Hematopoietic multipotent progenitor cell treated with erythropoietin and hydrocortisone succinate and interleukin-3 and kit ligand, for 6 days (in vitro differentiated cells): Measurements from ENCODE around the gene RPL13.
A peak's percentile ranks its signal among the peaks of the same experiment; 100 is the strongest.

Source experiments
- DNase-seq: peaks from one replicate; pipeline ENCODE4 v3.0.0-alpha.2; 2015

The RPL13 gene

GRCh38 chr16:89560378-89561141, at the start of gene RPL13:
Gene RPL13 (plus strand): TSS chr16:89560682. CDS start chr16:89560960, 278 bp downstream.
- DNase-seq = peak; percentile 98

- no peak for DNase-seq
These were observed 49.1 kb upstream of the RPL13 start for GRCh38 chr16:89511374-89511773.

DNA sequence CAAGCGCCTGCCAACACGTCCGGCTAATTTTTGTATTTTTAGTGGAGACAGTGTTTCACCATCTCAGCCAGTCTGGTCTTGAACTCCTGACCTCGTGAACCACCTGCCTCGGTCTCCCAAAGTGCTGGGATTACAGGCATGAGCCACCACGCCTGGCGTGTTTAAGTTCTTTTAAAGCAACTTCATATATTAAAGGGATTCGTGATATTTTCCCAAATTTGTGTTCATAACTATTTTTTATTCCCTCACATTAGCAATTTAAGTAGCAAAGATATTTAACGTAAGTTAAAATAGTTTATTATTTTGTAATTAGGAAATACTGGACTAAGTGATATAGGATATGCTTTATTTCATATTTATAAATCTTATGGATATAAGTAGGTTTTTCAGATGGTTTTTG, 48.0 kb upstream of the RPL13 start:
- DNase-seq = no peak

DNA sequence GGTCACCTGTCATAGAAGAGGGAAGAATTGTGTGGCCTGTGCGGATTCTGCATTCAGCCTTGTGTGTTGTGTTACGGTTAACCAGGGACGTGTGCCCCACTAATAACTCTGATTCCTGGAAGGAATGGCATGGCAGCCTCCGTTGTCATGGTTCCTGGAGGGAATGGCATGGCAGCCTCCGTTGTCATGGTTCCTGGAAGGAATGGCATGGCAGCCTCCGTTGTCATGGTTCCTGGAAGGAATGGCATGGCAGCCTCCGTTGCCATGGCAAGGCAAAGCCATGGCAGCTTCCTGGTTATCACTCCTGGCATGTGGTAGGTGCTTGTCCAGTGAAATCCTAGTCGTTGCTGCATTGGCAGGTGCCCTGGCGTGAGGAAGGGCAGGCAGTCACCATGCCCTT, 43.4 kb upstream of the RPL13 start:
- no peak for DNase-seq

DNA sequence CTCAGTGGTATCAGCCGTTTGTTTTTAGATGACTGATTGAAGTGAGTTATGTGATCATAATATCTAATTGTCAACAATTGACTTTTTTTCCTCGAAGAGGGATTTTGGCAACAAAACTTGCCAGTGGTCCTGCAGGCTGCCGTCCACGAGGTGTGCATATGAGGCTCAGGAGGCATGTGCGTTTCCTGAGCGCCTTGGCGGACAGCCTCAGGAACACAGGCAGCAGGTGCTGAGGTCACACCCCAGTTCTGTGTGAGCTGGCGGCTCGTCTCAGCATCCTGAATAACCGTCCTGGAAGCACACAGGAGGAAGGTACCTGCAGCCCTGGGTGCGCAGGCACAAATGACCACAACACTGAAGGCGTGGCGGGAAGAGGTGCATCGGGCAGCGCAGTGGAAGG, 40.6 kb upstream of the RPL13 start:
- DNase-seq = no peak

DNA sequence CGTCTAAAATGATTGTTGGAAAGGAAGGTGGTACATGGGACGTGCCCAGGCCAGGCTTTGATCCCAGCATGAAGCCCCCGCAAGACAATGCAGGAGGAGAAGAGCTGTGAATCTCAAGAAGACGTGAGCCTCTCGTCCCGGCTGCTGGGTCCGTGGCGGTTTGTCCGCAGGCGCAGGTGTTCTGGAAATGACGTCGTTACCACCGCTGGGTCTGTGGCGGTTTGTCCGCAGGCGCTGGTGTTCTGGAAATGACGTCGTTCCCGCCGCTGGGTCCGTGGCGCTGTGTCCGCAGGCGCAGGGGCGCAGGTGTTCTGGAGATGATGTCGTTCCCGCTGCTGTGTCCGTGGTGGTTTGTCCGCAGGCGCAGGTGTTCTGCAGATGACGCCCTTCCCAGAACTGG, 38.2 kb upstream of the RPL13 start:
- no peak for DNase-seq

GRCh38 chr16:89523680-89524344, 36.7 kb upstream of the RPL13 start:
- no peak for DNase-seq

GRCh38 chr16:89525146-89525913, 35.2 kb upstream of the RPL13 start:
- no peak for DNase-seq

DNA sequence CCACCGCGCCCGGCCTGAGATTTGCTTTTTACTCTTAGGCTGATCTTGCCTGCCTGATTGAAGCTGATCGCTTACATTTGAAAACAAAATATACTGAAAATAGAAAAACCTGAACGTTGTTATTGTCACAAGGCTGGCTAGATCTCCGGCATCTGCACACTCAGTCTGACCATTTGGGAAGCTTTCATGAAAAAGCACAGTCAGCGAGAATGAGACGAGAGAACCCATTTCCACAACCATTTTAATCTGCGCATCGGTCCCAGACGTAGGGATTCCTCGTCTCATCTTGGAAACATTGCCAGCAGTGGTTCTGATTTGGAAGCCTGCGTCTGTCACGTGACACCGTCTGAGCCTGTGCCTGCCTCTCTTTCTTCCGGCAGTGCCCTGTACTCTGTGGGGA, 31.4 kb upstream of the RPL13 start:
- DNase-seq = no peak

GRCh38 chr16:89530401-89531381, 29.8 kb upstream of the RPL13 start:
- no peak for DNase-seq

GRCh38 chr16:89531821-89532526, 28.5 kb upstream of the RPL13 start:
- DNase-seq = no peak

GRCh38 chr16:89534252-89534756, 26.2 kb upstream of the RPL13 start:
- peak; percentile 82 for DNase-seq

- DNase-seq = no peak
These were observed 24.1 kb upstream of the RPL13 start for GRCh38 chr16:89536371-89536770.

DNA sequence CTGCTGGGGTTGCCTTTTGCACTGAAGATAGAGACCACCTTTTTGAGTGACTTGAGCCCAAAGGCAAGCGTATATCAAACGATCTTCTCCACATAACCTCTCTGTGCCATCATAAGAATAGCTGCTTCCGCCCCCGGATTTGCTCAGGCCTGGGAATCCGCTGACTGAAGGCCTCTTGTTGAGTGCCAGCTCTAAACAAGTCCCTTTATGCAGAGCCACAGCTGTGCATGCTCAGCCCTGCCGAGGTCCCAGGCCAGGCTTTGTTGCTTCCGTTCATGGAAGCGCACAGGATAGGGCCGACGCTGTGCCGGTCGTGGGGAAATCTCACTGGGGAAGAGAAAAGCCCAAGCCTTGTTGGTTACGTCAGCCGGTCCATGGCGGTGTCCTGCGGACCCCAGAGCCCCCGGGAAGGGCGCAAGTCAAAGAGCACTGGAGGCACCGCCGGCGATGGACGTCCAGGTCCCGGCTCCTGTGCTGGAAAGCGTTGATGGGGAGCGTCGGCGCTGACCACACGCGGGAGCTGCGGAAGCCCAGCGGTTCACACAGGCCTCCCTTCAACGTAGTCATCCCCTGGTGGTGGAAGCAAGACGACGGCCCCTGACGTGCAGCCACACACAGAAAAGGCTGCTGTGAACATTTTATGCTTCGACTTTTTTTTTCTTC, 23.5 kb upstream of the RPL13 start:
- DNase-seq = no peak

DNA sequence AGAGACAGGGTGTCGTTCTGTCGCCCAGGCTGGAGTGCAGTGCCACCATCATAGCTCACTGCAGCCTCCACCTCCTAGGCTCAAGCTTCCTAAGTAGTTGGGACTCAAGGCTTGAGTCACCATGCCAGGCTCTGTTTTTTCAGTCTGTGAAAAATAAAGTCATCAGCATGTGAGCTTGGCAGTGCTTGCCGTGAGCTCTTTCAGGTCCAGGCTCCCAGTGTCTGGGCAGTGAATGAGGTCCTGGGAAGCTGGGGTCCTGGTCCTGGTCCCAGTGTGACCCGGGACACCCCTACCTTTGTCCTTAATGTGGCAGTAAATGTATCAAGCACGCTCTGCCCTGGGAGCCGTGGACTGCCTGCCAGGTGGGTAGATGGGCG, 22.9 kb upstream of the RPL13 start:
- no peak for DNase-seq

- no peak for DNase-seq
These were observed 22.2 kb upstream of the RPL13 start for GRCh38 chr16:89538286-89538685.

DNA sequence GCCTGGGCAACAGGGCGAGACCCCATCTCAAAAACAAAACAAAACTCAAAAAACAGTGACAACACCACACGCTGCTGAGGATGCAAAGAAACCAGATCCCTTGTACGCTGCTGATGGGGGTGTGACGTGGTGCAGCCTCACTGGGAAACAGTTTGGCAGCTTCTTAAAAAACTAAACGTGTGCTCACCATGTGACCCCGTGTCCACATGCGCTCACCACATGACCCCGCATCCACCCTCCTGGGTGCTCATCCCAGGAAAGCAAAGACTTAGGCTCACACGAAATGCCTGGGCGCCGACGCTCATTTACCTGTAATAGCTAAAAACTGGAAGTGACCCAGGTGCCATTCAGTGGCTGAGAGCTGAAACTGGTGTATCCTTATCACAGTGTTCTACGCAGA, 19.9 kb upstream of the RPL13 start:
- no peak for DNase-seq

DNA sequence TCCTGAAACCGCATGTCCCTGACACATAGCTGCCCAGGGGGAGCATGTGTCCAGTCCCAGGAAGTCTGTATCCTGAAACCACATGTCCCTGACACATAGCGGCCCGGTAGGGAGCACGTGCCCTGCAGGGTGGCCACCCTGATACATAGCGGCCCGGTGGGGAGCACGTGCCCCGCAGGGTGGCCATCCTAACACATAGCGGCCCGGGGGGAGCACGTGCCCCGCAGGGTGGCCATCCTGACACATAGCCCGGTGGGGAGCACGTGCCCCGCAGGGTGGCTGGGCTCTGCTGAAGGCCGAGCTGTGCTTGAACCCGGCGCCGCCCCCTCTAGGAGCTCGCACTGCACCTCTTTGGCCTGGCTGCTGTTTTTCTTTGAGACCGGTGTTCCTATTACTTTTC, 18.7 kb upstream of the RPL13 start:
- DNase-seq = no peak

DNA sequence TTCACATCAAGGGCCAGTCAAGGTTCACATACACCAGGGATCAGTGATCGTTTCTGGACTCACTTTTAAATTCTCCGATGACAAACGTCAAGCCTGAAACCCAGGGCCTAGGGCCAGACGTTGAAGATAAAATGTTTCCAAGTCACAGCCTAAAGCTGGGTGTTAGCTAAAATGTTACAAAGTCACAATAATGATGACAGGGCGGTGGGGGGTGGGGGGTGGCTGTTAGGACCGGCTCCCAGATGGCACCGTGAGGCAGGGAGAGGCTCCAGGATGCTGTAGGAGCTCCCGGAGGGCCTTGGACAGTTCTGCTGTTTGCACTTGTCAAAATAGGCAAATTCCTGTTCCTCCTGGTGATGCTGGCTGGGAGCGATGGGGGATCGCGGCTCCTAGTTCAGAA, 16.4 kb upstream of the RPL13 start:
- DNase-seq = no peak

DNA sequence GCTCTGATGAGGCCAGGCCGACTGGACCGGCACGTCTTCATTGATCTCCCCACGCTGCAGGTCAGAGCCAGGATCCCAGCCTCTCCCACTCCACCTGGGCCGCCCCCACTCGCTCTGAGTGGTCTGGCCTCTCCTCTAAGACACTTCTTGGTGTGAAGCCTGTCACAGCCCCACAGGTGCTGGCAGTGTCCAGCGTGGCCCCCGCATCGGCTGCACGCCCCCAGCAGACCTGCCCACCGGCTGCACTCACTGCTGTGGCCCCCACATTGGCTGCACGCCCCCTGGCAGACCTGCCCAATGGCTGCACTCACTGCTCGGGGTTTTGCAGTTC, 15.8 kb upstream of the RPL13 start:
- no peak for DNase-seq

DNA sequence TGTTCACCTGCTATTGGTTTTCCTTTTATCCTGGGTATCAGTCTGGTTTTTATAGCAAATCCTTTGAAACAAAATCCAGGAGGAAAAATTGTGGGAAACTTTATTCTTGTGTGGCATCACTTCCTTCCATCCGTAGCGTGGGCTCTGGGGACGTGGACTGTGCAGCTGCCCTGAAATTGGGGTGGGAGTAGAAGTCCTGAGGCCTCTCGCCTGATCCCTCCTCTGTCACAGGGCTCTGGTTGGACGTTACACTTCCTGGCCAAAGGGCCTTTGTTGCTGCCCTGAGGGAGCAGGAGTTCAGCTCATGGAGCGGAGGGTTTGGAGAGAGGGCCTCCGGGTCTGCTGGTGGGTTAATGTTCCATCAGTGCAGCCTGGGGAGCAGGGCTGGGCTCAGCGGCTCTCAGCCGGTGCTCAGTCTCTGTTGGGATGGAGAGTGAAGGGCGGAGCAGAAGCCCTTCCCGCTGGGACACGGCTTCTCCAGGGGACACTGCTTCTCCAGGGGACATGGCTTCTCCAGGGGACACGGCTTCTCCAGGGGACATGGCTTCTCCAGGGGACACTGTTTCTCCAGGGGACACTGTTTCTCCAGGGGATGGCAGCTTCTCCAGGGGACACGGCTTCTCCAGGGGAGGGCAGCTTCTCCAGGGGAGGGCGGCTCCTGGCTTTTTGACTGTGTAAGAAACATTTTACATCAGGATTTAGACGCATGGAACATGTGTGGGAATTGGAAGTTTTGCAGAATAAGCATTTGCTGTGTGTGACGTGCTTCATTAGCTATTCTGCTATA, 15.2 kb upstream of the RPL13 start:
- no peak for DNase-seq
